ENCODE results near the gene PHLDA2. TPM values are rescaled to one million over a fixed set of nuclear protein-coding genes. Genes with fewer than 3 reads are reported as not detected.

The PHLDA2 gene
- polyA plus RNA-seq, 1 donor (not counting 4 experiments of a cell fraction or from before 2014, with no cell fraction given) = 24.3 TPM

DNA sequence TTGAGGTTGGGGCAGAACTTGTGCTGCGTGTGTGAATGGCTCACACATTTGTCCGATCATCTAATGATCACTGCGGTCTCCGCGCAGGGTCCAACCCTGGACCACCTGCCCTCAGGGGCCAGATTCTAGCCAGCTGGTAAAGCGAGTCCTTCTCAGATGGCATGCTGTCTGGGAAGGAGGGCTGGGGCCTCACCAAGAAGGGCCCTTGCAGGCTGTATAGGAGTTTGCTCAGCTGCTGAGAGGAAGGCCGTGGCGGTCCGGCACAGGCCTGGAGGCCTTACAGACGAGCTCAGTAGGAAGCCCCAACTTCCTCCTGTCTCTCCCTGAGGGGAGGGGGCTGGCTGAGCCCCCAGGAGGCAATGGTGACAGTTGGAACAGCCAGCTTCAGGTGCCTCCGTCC, 13.7 kb downstream of the PHLDA2 start:
- H3K9me3 ChIP-seq (ENCODE audit: control insufficient read depth, low read depth, low read length) = no peaks in the 10 kb centered on the region
- H3K27ac ChIP-seq (ENCODE audit: control insufficient read depth, insufficient read depth, low read length) = no peak overlapping the region
- peaks cover 29% of the 10 kb centered on the region for H3K4me1 ChIP-seq (ENCODE audit: control insufficient read depth, extremely low read depth, insufficient read depth, low read length)
- H4K20me1 ChIP-seq (ENCODE audit: control insufficient read depth, extremely low read depth, insufficient read depth, low read length) = no peaks in the 10 kb centered on the region
- DNase-seq (ENCODE audit: low read depth, low spot score) (no peak), FAIRE-seq (no peak)
- no peaks in the 10 kb centered on the region for H3K27me3 ChIP-seq (ENCODE audit: control insufficient read depth, extremely low read depth, insufficient read depth, low read length)
- TF ChIP-seq EZH2 (IDR thresholded peaks at IDR 0.05; ENCODE audit: low read length) = no peak
- TF ChIP-seq, protein P1, sequence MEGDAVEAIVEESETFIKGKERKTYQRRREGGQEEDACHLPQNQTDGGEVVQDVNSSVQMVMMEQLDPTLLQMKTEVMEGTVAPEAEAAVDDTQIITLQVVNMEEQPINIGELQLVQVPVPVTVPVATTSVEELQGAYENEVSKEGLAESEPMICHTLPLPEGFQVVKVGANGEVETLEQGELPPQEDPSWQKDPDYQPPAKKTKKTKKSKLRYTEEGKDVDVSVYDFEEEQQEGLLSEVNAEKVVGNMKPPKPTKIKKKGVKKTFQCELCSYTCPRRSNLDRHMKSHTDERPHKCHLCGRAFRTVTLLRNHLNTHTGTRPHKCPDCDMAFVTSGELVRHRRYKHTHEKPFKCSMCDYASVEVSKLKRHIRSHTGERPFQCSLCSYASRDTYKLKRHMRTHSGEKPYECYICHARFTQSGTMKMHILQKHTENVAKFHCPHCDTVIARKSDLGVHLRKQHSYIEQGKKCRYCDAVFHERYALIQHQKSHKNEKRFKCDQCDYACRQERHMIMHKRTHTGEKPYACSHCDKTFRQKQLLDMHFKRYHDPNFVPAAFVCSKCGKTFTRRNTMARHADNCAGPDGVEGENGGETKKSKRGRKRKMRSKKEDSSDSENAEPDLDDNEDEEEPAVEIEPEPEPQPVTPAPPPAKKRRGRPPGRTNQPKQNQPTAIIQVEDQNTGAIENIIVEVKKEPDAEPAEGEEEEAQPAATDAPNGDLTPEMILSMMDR (optimal IDR thresholded peaks at IDR 0.05 in 1 of 3, IDR thresholded peaks at IDR 0.05 in 1 of 3, conservative IDR thresholded peaks at IDR 0.05 in 1 of 3; ENCODE audit: extremely low read depth in 1 of 3, insufficient read depth in 2 of 3, low read length in 3 of 3) = no peak
- H3K36me3 ChIP-seq (ENCODE audit: control insufficient read depth in 2 of 2, extremely low read depth in 1 of 2, insufficient read depth in 2 of 2, low read length in 2 of 2) = no peaks in the 10 kb centered on the region
- no peak overlapping the region for H3K9ac ChIP-seq (ENCODE audit: control insufficient read depth, extremely low read depth, insufficient read depth, low read length)
- H3K4me3 ChIP-seq (ENCODE audit: control insufficient read depth in 2 of 3, extremely low read depth in 1 of 3, insufficient read depth in 2 of 3, low read depth in 1 of 3, low read length in 3 of 3) = no peak overlapping the region
- no peak overlapping the region for H3K4me2 ChIP-seq (ENCODE audit: control insufficient read depth, extremely low read depth, insufficient read depth, low read depth, low read length)
- no peaks in the 10 kb centered on the region for H3K79me2 ChIP-seq (ENCODE audit: control insufficient read depth, insufficient read depth, low read length)
- dilution Hi-C loops (cut with MboI; ENCODE audit: extremely low pct_ligation_motif_present, low sequenced_read_pairs) = no loop called here
- no peak overlapping the region for H2AFZ ChIP-seq (ENCODE audit: control insufficient read depth, low read length)
- H3K9me1 ChIP-seq (ENCODE audit: control insufficient read depth, extremely low read depth, insufficient read depth, low read length) = no peaks in the 10 kb centered on the region

DNA sequence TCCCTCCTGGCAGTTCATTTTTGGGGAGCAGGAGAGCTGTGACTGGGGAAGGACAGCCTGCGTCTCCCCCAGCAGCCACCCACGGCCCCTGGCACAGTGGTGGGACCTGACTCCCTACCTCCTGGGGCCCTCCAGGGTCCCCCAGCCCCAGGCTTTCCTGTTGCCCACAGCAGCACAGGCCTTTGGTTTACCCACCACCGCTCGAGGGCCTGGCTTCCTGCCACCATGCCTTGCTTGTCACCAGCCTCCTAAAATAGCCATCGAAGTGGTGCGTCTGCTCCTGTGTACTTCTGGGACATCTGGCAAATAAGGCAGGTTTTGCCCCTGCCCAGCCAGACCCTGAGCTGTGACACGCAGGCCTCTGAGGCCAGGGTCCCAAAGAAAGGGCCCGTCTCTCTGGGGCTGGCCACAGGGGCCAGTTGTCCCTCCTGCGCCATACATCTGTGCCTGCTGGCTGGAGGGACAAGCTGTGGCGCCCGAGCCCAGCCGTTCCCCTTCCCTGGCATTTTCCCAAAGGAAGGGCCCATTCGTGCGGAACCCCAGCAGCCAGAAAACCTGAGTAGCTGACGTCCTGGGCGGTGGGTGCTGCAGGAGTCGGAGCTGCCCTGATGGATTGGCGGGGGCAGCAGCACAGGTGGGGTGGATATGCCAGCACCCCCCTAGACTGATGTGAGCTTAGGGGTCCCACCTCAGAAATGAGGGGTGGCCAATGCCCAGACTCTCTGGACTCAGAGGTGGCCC, 14.6 kb downstream of the PHLDA2 start:
- Histone ChIP-seq H3K4me1 (ENCODE audit: control insufficient read depth, extremely low read depth, insufficient read depth, low read length) (peaks cover 29% of the 10 kb centered on the region), H3K4me2 (ENCODE audit: control insufficient read depth, extremely low read depth, insufficient read depth, low read depth, low read length) (no peak overlapping the region), H3K9me1 (ENCODE audit: control insufficient read depth, extremely low read depth, insufficient read depth, low read length) (no peaks in the 10 kb centered on the region), H3K9ac (ENCODE audit: control insufficient read depth, extremely low read depth, insufficient read depth, low read length) (no peak overlapping the region), H3K27ac (ENCODE audit: control insufficient read depth, insufficient read depth, low read length) (no peak overlapping the region), H3K9me3 (ENCODE audit: control insufficient read depth, low read depth, low read length) (no peaks in the 10 kb centered on the region), H3K79me2 (ENCODE audit: control insufficient read depth, insufficient read depth, low read length) (no peaks in the 10 kb centered on the region), H4K20me1 (ENCODE audit: control insufficient read depth, extremely low read depth, insufficient read depth, low read length) (no peaks in the 10 kb centered on the region), H3K36me3 (ENCODE audit: control insufficient read depth in 2 of 2, extremely low read depth in 1 of 2, insufficient read depth in 2 of 2, low read length in 2 of 2) (no peaks in the 10 kb centered on the region), H3K27me3 (ENCODE audit: control insufficient read depth, extremely low read depth, insufficient read depth, low read length) (no peaks in the 10 kb centered on the region), H3K4me3 (ENCODE audit: control insufficient read depth in 2 of 3, extremely low read depth in 1 of 3, insufficient read depth in 2 of 3, low read depth in 1 of 3, low read length in 3 of 3) (no peak overlapping the region), H2AFZ (ENCODE audit: control insufficient read depth, low read length) (no peak overlapping the region)
- no peak for FAIRE-seq
- dilution Hi-C loops (cut with MboI; ENCODE audit: extremely low pct_ligation_motif_present, low sequenced_read_pairs) = no loop called here
- TF ChIP-seq EZH2 (IDR thresholded peaks at IDR 0.05; ENCODE audit: low read length) = no peak
- TF ChIP-seq, protein P1 (optimal IDR thresholded peaks at IDR 0.05 in 1 of 3, IDR thresholded peaks at IDR 0.05 in 1 of 3, conservative IDR thresholded peaks at IDR 0.05 in 1 of 3; ENCODE audit: extremely low read depth in 1 of 3, insufficient read depth in 2 of 3, low read length in 3 of 3) = no peak
- no peak for DNase-seq (ENCODE audit: low read depth, low spot score)

Data from keratinocyte (primary cell).